Uterus (tissue), 2 donors: ENCODE measurements around the gene GRIK4.

Experiments
- CTCF ChIP-seq, 4 experiments: fragments of 200-600 bp in 2 of 4; fragments of 450-650 bp in 2 of 4; sonication (generic) in 2 of 4; IDR thresholded peaks; one replicate each; pipeline ENCODE4 v1.5.1; 2016 to 2019; ENCODE audit warnings: antibody characterized with exemption in 4 of 4, mild to moderate bottlenecking in 2 of 4, moderate library complexity in 1 of 4
- POLR2A ChIP-seq, 2 donors: fragments of 450-650 bp; IDR thresholded peaks; one replicate each; pipeline ENCODE4 v1.6.1; 2016; ENCODE audit warnings: antibody characterized with exemption in 2 of 2, mild to moderate bottlenecking in 1 of 2, moderate library complexity in 1 of 2

- TF ChIP-seq CTCF (IDR thresholded peaks at IDR 0.05) (no peak), POLR2A (IDR thresholded peaks at IDR 0.05) (no peak)
Observed at GRCh38 chr11:120652705-120653335, 141.3 kb downstream of the GRIK4 start.
